BJ (cell line): Measurements from ENCODE around the gene LCN1. TPM values are rescaled to one million over a fixed set of nuclear protein-coding genes. Genes with fewer than 3 reads are reported as not detected.

Source experiments
- CTCF ChIA-PET: fragments of 350-600 bp; formaldehyde crosslinking; extraction: SDS; loops from one replicate; lab custom pipeline; 2021; ENCODE audit warnings: antibody characterized with exemption, inconsistent platforms; lab: Yijun Ruan, JAX
- POLR2A ChIA-PET: fragments of 300-600 bp; sonication (Branson Sonifier 250); formaldehyde crosslinking; extraction: SDS; loops from one replicate; lab custom pipeline; 2021; ENCODE audit warnings: antibody characterized with exemption; lab: Charles Lee
- DNase-seq: peaks from one replicate; pipeline ENCODE4 v3.0.0-alpha.2; 2011; ENCODE audit warnings: low read depth
- H3K27me3 ChIP-seq: 2 replicates; pipeline ENCODE4 v1.6.0; 2011; ENCODE audit warnings: low read length; ENCODE audit not compliant: control insufficient read depth, insufficient read depth
- H3K36me3 ChIP-seq: 2 replicates; pipeline ENCODE4 v1.5.1; 2011; ENCODE audit warnings: low read length; ENCODE audit not compliant: control insufficient read depth, insufficient read depth
- H3K4me3 ChIP-seq: 2 replicates; pipeline ENCODE4 v1.5.1; 2011; ENCODE audit warnings: low read depth, mild to moderate bottlenecking, control low read depth, low read length
- CTCF ChIP-seq: IDR thresholded peaks from 2 replicates; pipeline ENCODE4 v1.5.1; 2011; ENCODE audit warnings: low read depth, mild to moderate bottlenecking, control low read depth, inconsistent platforms, low read length, moderate library complexity; ENCODE audit not compliant: insufficient read depth
- polyA plus RNA-seq: library from polyadenylated mRNA; depleted of rRNA; stranded (reverse); fragments of >200 nt; gene quantifications from 2 replicates; pipeline ENCODE4 v1.2.3, GENCODE V29; 2011

The LCN1 gene
- polyA plus RNA-seq, 1 experiment = not detected

- CTCF ChIA-PET = interaction anchor here (0.6 kb wide), 1 partner anchor 31 kb away, joined by 3 read pairs; no protein-coding TSS in a partner anchor
- H3K4me3 ChIP-seq = no peak overlapping the region
- H3K36me3 ChIP-seq = no peaks in the 10 kb centered on the region
- DNase-seq = no peak
- no peak for TF ChIP-seq CTCF
- POLR2A ChIA-PET = no interaction called here
- no peaks in the 10 kb centered on the region for H3K27me3 ChIP-seq
Observed at GRCh38 chr9:135476561-135477355, 44.5 kb upstream of the LCN1 start.

GRCh38 chr9:135478191-135478590 lies 43.0 kb upstream of the LCN1 start:
- Histone ChIP-seq H3K36me3 (no peaks in the 10 kb centered on the region; the same call in 1 of the 2 replicates), H3K4me3 (no peak overlapping the region), H3K27me3 (no peaks in the 10 kb centered on the region)
- no peak for TF ChIP-seq CTCF
- DNase-seq = no peak
- ChIA-PET CTCF (interaction anchor here (0.6 to 0.9 kb wide), 2 partner anchors 9 to 26 kb away, joined by 3 to 5 read pairs; no protein-coding TSS in a partner anchor), POLR2A (no interaction called here)

GRCh38 chr9:135478829-135479468 lies 42.3 kb upstream of the LCN1 start:
- ChIA-PET POLR2A (no interaction called here), CTCF (no interaction called here)
- Histone ChIP-seq H3K27me3 (no peaks in the 10 kb centered on the region), H3K36me3 (peaks cover 1% of the 10 kb centered on the region; the same call in 1 of the 2 replicates), H3K4me3 (peak overlapping the region; percentile 89)
- DNase-seq = no peak
- TF ChIP-seq CTCF = peak; percentile 44

- CTCF ChIA-PET = no interaction called here
- POLR2A ChIA-PET = no interaction called here
Observed at GRCh38 chr9:135479469-135480052, 41.7 kb upstream of the LCN1 start, which contains the start of gene PPP1R26. Gene PPP1R26 (plus strand): TSS chr9:135479782. CDS start chr9:135484511, 4,729 bp downstream.

More at GRCh38 chr9:135479469-135480052, 41.7 kb upstream of the LCN1 start, which contains the start of gene PPP1R26:
- no peak for TF ChIP-seq CTCF
- peak within 1 kb of the TSS; percentile 89 for H3K4me3 ChIP-seq
- no peak for DNase-seq
- peaks cover 5% of the 10 kb centered on the region for H3K36me3 ChIP-seq
- H3K27me3 ChIP-seq = no peaks in the 10 kb centered on the region
